RWPE1 (cell line): ENCODE measurements around the gene GPC6.

Experiments used
- CTCF ChIA-PET: fragments of 350-600 bp; sonication (Branson Sonifier 250); formaldehyde crosslinking; extraction: SDS; loops from one replicate; lab custom pipeline; 2021; lab: Yijun Ruan, JAX
- POLR2A ChIA-PET: fragments of 400-600 bp; formaldehyde crosslinking; extraction: SDS; loops from one replicate; lab custom pipeline; 2020; ENCODE audit warnings: antibody characterized with exemption; ENCODE audit not compliant: low non-redundant PET; lab: Yijun Ruan, JAX
- DNase-seq: peaks from one replicate; pipeline ENCODE4 v3.0.0; 2012; ENCODE audit warnings: low spot score
- H3K27ac ChIP-seq: fragments of 450-650 bp; 2 replicates; pipeline ENCODE4 v1.5.1; 2017
- CTCF ChIP-seq: fragments of 450-650 bp; conservative IDR thresholded peaks from 2 replicates; pipeline ENCODE4 v1.5.1; 2017; ENCODE audit warnings: low read depth, mild to moderate bottlenecking

GPC6 gene

GRCh38 chr13:93721483-93721882, 494.9 kb downstream of the GPC6 start:
- no peak overlapping the region for H3K27ac ChIP-seq
- ChIA-PET CTCF (interaction anchor here (0.5 kb wide), 1 partner anchor 331 kb away, joined by 7 read pairs; no protein-coding TSS in a partner anchor), POLR2A (no interaction called here)
- no peak for TF ChIP-seq CTCF
- DNase-seq = no peak

- no peak overlapping the region for H3K27ac ChIP-seq
- no peak for TF ChIP-seq CTCF
- DNase-seq = no peak
- POLR2A ChIA-PET = no interaction called here
- CTCF ChIA-PET = no interaction called here
Observed at GRCh38 chr13:93723316-93723715, 496.7 kb downstream of the GPC6 start.

- ChIA-PET CTCF (no interaction called here), POLR2A (no interaction called here)
- no peak for DNase-seq
- TF ChIP-seq CTCF = no peak
- H3K27ac ChIP-seq = no peak overlapping the region
Observed at GRCh38 chr13:93724187-93724586, 497.6 kb downstream of the GPC6 start.

- POLR2A ChIA-PET = no interaction called here
- TF ChIP-seq CTCF = no peak
- CTCF ChIA-PET = interaction anchor here (0.6 kb wide), 1 partner anchor 1579 kb away, joined by 4 read pairs; no protein-coding TSS in a partner anchor
- H3K27ac ChIP-seq = no peak overlapping the region
- no peak for DNase-seq
Observed at GRCh38 chr13:93726173-93726957, 499.8 kb downstream of the GPC6 start.

- no peak for TF ChIP-seq CTCF
- DNase-seq = no peak
- POLR2A ChIA-PET = no interaction called here
- no peak overlapping the region for H3K27ac ChIP-seq
- CTCF ChIA-PET = no interaction called here
Observed at GRCh38 chr13:93727211-93728141, 500.9 kb downstream of the GPC6 start.

- DNase-seq = no peak
- ChIA-PET POLR2A (no interaction called here), CTCF (no interaction called here)
- no peak for TF ChIP-seq CTCF
- no peak overlapping the region for H3K27ac ChIP-seq
Observed at GRCh38 chr13:93729383-93729782, 502.8 kb downstream of the GPC6 start.
